Measurements from ENCODE around the gene DELE1. TPM values are rescaled to one million over a fixed set of nuclear protein-coding genes. Genes with fewer than 3 reads are reported as not detected.

The DELE1 gene
- polyA plus RNA-seq, 1 donor from 2014 or later, result 49.6 TPM

- Histone ChIP-seq H3K4me2 (ENCODE audit: low read length) (no peak overlapping the region), H2AFZ (ENCODE audit: low read depth, low read length) (no peak overlapping the region), H4K20me1 (ENCODE audit: insufficient read depth) (no peaks in the 10 kb centered on the region), H3K9me3 (ENCODE audit: low read length) (no peaks in the 10 kb centered on the region), H3K9ac (ENCODE audit: low read length) (no peak overlapping the region), H3K9me2 (ENCODE audit: insufficient read depth, low read length) (no peaks in the 10 kb centered on the region), H3K27me3 (ENCODE audit: insufficient read depth, low read depth, low read length) (no peaks in the 10 kb centered on the region), H3F3A (ENCODE audit: insufficient read depth, low read length, poor library complexity, severe bottlenecking) (no peaks in the 10 kb centered on the region), H3K79me2 (replicated peaks; ENCODE audit: insufficient read depth, low read length) (no peaks in the 10 kb centered on the region), H3K36me3 (ENCODE audit: insufficient read depth, low read length) (no peaks in the 10 kb centered on the region), H3K27ac (ENCODE audit: low read length) (no peak overlapping the region), H3K4me3 (ENCODE audit: low read length) (no peak overlapping the region)
- TF ChIP-seq TAF1 (IDR thresholded peaks at IDR 0.05; ENCODE audit: low read depth) (no peak), EZH2 (IDR thresholded peaks at IDR 0.05; ENCODE audit: borderline replicate concordance, insufficient read depth, low read length, poor library complexity, severe bottlenecking) (no peak), CTCF (IDR thresholded peaks at IDR 0.05; ENCODE audit: poor library complexity, severe bottlenecking) (no peak), EP300 (conservative IDR thresholded peaks at IDR 0.05; ENCODE audit: poor library complexity, severe bottlenecking) (no peak), REST (IDR thresholded peaks at IDR 0.05; ENCODE audit: borderline replicate concordance) (no peak), SMC3 (conservative IDR thresholded peaks at IDR 0.05; ENCODE audit: poor library complexity) (no peak), POLR2AphosphoS5 (IDR thresholded peaks at IDR 0.05) (no peak), MXI1 (conservative IDR thresholded peaks at IDR 0.05; ENCODE audit: poor library complexity, severe bottlenecking) (no peak), RAD21 (conservative IDR thresholded peaks at IDR 0.05) (no peak)
Measured at GRCh38 chr5:141903261-141903660, 20.4 kb upstream of the DELE1 start.

- Histone ChIP-seq H3K9ac (ENCODE audit: low read length) (no peak overlapping the region), H3K36me3 (ENCODE audit: insufficient read depth, low read length) (no peaks in the 10 kb centered on the region), H3K9me3 (ENCODE audit: low read length) (no peaks in the 10 kb centered on the region), H3K4me2 (ENCODE audit: low read length) (no peak overlapping the region), H2AFZ (ENCODE audit: low read depth, low read length) (no peak overlapping the region), H4K20me1 (ENCODE audit: insufficient read depth) (no peaks in the 10 kb centered on the region), H3K27ac (ENCODE audit: low read length) (no peak overlapping the region), H3K27me3 (ENCODE audit: insufficient read depth, low read depth, low read length) (no peaks in the 10 kb centered on the region), H3K9me2 (ENCODE audit: insufficient read depth, low read length) (no peaks in the 10 kb centered on the region), H3K79me2 (replicated peaks; ENCODE audit: insufficient read depth, low read length) (no peaks in the 10 kb centered on the region), H3F3A (ENCODE audit: insufficient read depth, low read length, poor library complexity, severe bottlenecking) (no peaks in the 10 kb centered on the region), H3K4me3 (ENCODE audit: low read length) (no peak overlapping the region)
- TF ChIP-seq SMC3 (conservative IDR thresholded peaks at IDR 0.05; ENCODE audit: poor library complexity), result no peak
- no peak for TF ChIP-seq RAD21 (conservative IDR thresholded peaks at IDR 0.05)
- TF ChIP-seq TAF1 (IDR thresholded peaks at IDR 0.05; ENCODE audit: low read depth), result no peak
- no peak for TF ChIP-seq REST (IDR thresholded peaks at IDR 0.05; ENCODE audit: borderline replicate concordance)
- no peak for TF ChIP-seq EZH2 (IDR thresholded peaks at IDR 0.05; ENCODE audit: borderline replicate concordance, insufficient read depth, low read length, poor library complexity, severe bottlenecking)
- no peak for TF ChIP-seq EP300 (conservative IDR thresholded peaks at IDR 0.05; ENCODE audit: poor library complexity, severe bottlenecking)
- no peak for TF ChIP-seq MXI1 (conservative IDR thresholded peaks at IDR 0.05; ENCODE audit: poor library complexity, severe bottlenecking)
- TF ChIP-seq POLR2AphosphoS5 (IDR thresholded peaks at IDR 0.05), result no peak
- no peak for TF ChIP-seq CTCF (IDR thresholded peaks at IDR 0.05; ENCODE audit: poor library complexity, severe bottlenecking)
Measured at GRCh38 chr5:141904551-141904950, 19.1 kb upstream of the DELE1 start.

All from neural cell (in vitro differentiated cells).